Suprapubic skin (tissue), 3 donors: ENCODE results near the gene FAAP100.

Experiments used
- EP300 ChIP-seq: sonication (generic); formaldehyde crosslinking; IDR thresholded peaks from one replicate; pipeline ENCODE4 v1.6.1; 2017; ENCODE audit warnings: antibody characterized with exemption
- TF ChIP-seq, protein P1 (sequence below), 2 donors: fragments of 200-600 bp in 1 of 2; fragments of 450-650 bp in 1 of 2; sonication (generic) in 1 of 2; IDR thresholded peaks; one replicate each; pipeline ENCODE4 v1.5.1; 2016 to 2019; ENCODE audit warnings: antibody characterized with exemption in 2 of 2, mild to moderate bottlenecking in 1 of 2, moderate library complexity in 1 of 2

DNA sequence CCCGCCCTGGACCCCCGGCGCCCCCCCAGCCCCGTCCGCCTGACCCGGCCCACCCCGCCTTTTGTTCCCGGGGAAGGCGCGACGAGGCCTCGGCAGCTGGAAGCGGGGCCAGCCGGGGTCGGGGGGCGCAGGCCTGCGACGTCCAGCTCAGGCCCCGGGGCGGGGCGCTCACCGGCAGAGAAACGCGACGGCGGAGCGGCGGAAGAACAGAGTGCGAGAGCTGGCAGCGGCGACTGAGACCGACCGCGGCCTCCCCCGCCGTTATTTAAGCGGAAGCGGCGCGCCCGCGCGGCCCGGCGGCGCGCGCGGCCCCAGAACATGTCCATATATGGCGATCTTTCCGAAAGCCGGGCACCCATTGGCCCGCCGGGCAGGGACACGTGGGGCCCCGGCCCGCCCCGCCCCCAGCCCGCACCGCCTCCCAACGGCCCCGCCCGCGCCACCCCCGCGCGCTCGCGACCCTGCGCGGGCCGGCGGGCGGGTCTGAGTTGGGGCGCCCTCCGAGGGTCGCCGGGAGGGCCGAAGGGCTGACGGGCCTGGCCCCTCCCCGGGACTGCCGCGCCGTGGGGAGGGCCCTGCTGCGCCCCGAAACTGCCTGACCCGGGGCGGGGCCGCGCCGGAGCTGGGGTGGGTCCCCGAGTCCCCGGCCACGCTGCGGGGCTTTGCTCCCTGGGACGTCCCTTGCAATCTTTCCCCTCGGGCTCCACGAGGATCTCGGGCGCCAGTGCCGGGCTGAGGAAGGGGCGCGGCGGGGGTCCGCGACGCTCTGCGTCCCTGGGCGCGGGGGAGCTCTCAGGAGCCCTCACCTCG lies 39.4 kb downstream of the FAAP100 start, which contains the start of gene ACTG1:
- TF ChIP-seq, protein P1, sequence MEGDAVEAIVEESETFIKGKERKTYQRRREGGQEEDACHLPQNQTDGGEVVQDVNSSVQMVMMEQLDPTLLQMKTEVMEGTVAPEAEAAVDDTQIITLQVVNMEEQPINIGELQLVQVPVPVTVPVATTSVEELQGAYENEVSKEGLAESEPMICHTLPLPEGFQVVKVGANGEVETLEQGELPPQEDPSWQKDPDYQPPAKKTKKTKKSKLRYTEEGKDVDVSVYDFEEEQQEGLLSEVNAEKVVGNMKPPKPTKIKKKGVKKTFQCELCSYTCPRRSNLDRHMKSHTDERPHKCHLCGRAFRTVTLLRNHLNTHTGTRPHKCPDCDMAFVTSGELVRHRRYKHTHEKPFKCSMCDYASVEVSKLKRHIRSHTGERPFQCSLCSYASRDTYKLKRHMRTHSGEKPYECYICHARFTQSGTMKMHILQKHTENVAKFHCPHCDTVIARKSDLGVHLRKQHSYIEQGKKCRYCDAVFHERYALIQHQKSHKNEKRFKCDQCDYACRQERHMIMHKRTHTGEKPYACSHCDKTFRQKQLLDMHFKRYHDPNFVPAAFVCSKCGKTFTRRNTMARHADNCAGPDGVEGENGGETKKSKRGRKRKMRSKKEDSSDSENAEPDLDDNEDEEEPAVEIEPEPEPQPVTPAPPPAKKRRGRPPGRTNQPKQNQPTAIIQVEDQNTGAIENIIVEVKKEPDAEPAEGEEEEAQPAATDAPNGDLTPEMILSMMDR (IDR thresholded peaks at IDR 0.05), result no peak
- no peak for TF ChIP-seq EP300
